Adrenal gland (tissue), 12 donors: ENCODE results near the gene TTC23L. TPM values are rescaled to one million over a fixed set of nuclear protein-coding genes. Genes with fewer than 3 reads are reported as not detected.

Experiments
- DNase-seq, 7 donors: peaks; one replicate each; pipeline ENCODE4 v3.0.0-alpha.2; 2019 to 2020
- H3K27ac ChIP-seq, 5 donors: fragments of 200-600 bp; sonication (generic) in 4 of 5; 1 replicate in 3 of 5; 2 replicates in 2 of 5; pipeline versions ENCODE4 v1.5.1 to v1.8.0; 2016 to 2020; ENCODE audit warnings: mild to moderate bottlenecking in 1 of 5
- H3K27me3 ChIP-seq: fragments of 200-600 bp; 2 replicates; pipeline ENCODE4 v1.8.0; 2021
- H3K36me3 ChIP-seq, 2 donors: fragments of 200-600 bp; replicated peaks in 1 of 2; 1 replicate in 1 of 2; 2 replicates in 1 of 2; pipeline versions ENCODE4 v1.5.1 to v1.8.0; 2018 to 2022
- H3K4me1 ChIP-seq, 2 donors: fragments of 200-600 bp; replicated peaks in 1 of 2; 1 replicate in 1 of 2; 2 replicates in 1 of 2; pipeline versions ENCODE4 v1.5.1 to v1.8.0; 2018 to 2021
- H3K4me3 ChIP-seq, 4 donors: fragments of 200-600 bp; sonication (generic) in 3 of 4; one replicate each; pipeline ENCODE4 v1.5.1; 2016 to 2018
- H3K9me3 ChIP-seq, 3 donors: fragments of 200-600 bp; sonication (generic) in 1 of 3; replicated peaks in 1 of 3; 1 replicate in 2 of 3; 2 replicates in 1 of 3; pipeline versions ENCODE4 v1.5.1 to v1.8.0; 2016 to 2021
- CTCF ChIP-seq, 6 experiments: fragments of 450-650 bp in 4 of 6; fragments of 200-600 bp in 2 of 6; sonication (generic) in 1 of 6; IDR thresholded peaks; 1 replicate in 5 of 6; 2 replicates in 1 of 6; pipeline versions ENCODE4 v1.5.1 to v1.8.0; 2016 to 2021; ENCODE audit warnings: antibody characterized with exemption in 6 of 6, mild to moderate bottlenecking in 2 of 6, moderate library complexity in 1 of 6
- POLR2A ChIP-seq, 2 donors: fragments of 450-650 bp; IDR thresholded peaks; one replicate each; pipeline ENCODE4 v1.6.1; 2017; ENCODE audit warnings: antibody characterized with exemption in 2 of 2, mild to moderate bottlenecking in 2 of 2, moderate library complexity in 1 of 2
- WGBS, 4 donors: extraction: QIAGEN DNeasy Blood & Tissue Kit in 2 of 4; methylation state at CpG; one replicate each; pipeline versions ENCODE4 v1.1.5 to v1.1.7; 2013 to 2017; 5-methylcytosine and 5-hydroxymethylcytosine counted together
- intact Hi-C, 2 donors: fragments of 100-400 bp; cut with DNase I; formaldehyde crosslinking; loops; one replicate each; pipeline versions ENCODE4 v1.14.1 to v1.15.0; 2022 to 2023
- polyA plus RNA-seq, 3 donors: library from polyadenylated mRNA; stranded (reverse); fragments of 200-250 nt in 2 of 3; fragments of 350-450 nt in 1 of 3; fragmentation: Illumina TruSeq in 1 of 3; extraction: RNeasy Lipid Tissue Mini Kit (QIAGEN cat#74804) in 1 of 3; gene quantifications; one replicate each; pipeline ENCODE4 v1.2.3, GENCODE V29; 2013 to 2014
- total RNA-seq, 9 donors: library from RNA; depleted of rRNA in 4 of 9; stranded (reverse); fragments of >200 nt in 4 of 9; fragments of 120-200 nt in 1 of 9; fragmentation: NEBNext Ultra II Directional in 1 of 9; extraction: Animal tissue kit (Norgen Biotek cat#: 25700) in 1 of 9; gene quantifications; one replicate each; pipeline versions ENCODE4 v1.1.0 to v1.2.4, GENCODE V29; 2013 to 2023
- donor health status: healthy with polysubstance abuse.
- donor health status: Bipolar disorder and iron deficiency.
- donor health status: DM: yes; HTN: yes; CAD: no.
- donor health status: DM: no; HTN: no; CAD: no.
- donor health status: DM: no; HTN: no; CAD: no.
- donor health status: DM: yes; HTN: yes; CAD: no.

TTC23L gene
- total and polyA plus RNA-seq, 12 donors, result 0.40 to 4.8 (median 2.9) TPM; not detected in 2

GRCh38 chr5:34844999-34845398, 6.0 kb downstream of the TTC23L start:
- Histone ChIP-seq H3K27me3 (no peaks in the 10 kb centered on the region), H3K27ac (no peak overlapping the region), H3K9me3 (no peaks in the 10 kb centered on the region), H3K36me3 (no peaks in the 10 kb centered on the region), H3K4me3 (no peak overlapping the region), H3K4me1 (peaks cover 0 to 9% of the 10 kb centered on the region in 2 donors)
- no peak for TF ChIP-seq POLR2A (IDR thresholded peaks at IDR 0.05)
- no peak for TF ChIP-seq CTCF (IDR thresholded peaks at IDR 0.05)
- DNase-seq, result no peak
- intact Hi-C loops, result no loop called here
- 64 to 70% (median 69%) methylated on average over 4 of the region's 4 CpGs for WGBS, 4 donors

GRCh38 chr5:34847056-34847455, 8.1 kb downstream of the TTC23L start:
- Histone ChIP-seq H3K9me3 (no peaks in the 10 kb centered on the region), H3K4me1 (peaks cover 0 to 9% of the 10 kb centered on the region in 2 donors), H3K27ac (peak overlapping the region in 2 of 5 donors; percentile 33), H3K36me3 (no peaks in the 10 kb centered on the region), H3K4me3 (no peak overlapping the region), H3K27me3 (no peaks in the 10 kb centered on the region)
- TF ChIP-seq CTCF (IDR thresholded peaks at IDR 0.05) (no peak), POLR2A (IDR thresholded peaks at IDR 0.05) (no peak)
- intact Hi-C loops, result no loop called here
- DNase-seq, result peak in 5 of 7 donors; percentile 42 to 65 (median 58)

- TF ChIP-seq POLR2A (IDR thresholded peaks at IDR 0.05) (no peak), CTCF (IDR thresholded peaks at IDR 0.05) (no peak)
- WGBS, 4 donors, result 87 to 88% (median 88%) methylated on average over 4 of the region's 4 CpGs
Measured at GRCh38 chr5:34847552-34847951, 8.6 kb downstream of the TTC23L start.

GRCh38 chr5:34848230-34848629, 9.3 kb downstream of the TTC23L start:
- WGBS, 4 donors, result 95 to 100% (median 96%) methylated on average over 2 of the region's 2 CpGs
- Histone ChIP-seq H3K9me3 (no peaks in the 10 kb centered on the region), H3K27ac (no peak overlapping the region), H3K4me1 (peaks cover 0 to 6% of the 10 kb centered on the region in 2 donors), H3K36me3 (no peaks in the 10 kb centered on the region), H3K27me3 (no peaks in the 10 kb centered on the region), H3K4me3 (no peak overlapping the region)
- no peak for DNase-seq
- intact Hi-C loops, result no loop called here
- TF ChIP-seq POLR2A (IDR thresholded peaks at IDR 0.05) (no peak), CTCF (IDR thresholded peaks at IDR 0.05) (no peak)

More at GRCh38 chr5:34847552-34847951, 8.6 kb downstream of the TTC23L start:
- intact Hi-C loops, result no loop called here
- Histone ChIP-seq H3K4me1 (peaks cover 0 to 9% of the 10 kb centered on the region in 2 donors), H3K36me3 (no peaks in the 10 kb centered on the region), H3K4me3 (no peak overlapping the region), H3K9me3 (no peaks in the 10 kb centered on the region), H3K27ac (no peak overlapping the region), H3K27me3 (no peaks in the 10 kb centered on the region)
- no peak for DNase-seq
